AG04450 (cell line): ENCODE results near the gene PHF12. TPM values are rescaled to one million over a fixed set of nuclear protein-coding genes. Genes with fewer than 3 reads are reported as not detected.

Source experiments
- CTCF ChIA-PET: fragments of 300-600, 350-600 bp; formaldehyde crosslinking; extraction: SDS; loops from one replicate; lab custom pipeline; 2022; ENCODE audit warnings: antibody characterized with exemption, inconsistent platforms; lab: Charles Lee
- POLR2A ChIA-PET: fragments of 350-600 bp; formaldehyde crosslinking; extraction: SDS; loops from one replicate; lab custom pipeline; 2021; ENCODE audit warnings: antibody characterized with exemption, inconsistent platforms; lab: Yijun Ruan, JAX
- DNase-seq: peaks from one replicate; pipeline ENCODE4 v3.0.0-alpha.2; 2011; ENCODE audit warnings: low read depth, low spot score
- H3K27ac ChIP-seq: one replicate; pipeline ENCODE4 v1.5.1; 2012; ENCODE audit warnings: low read depth, low read length, control low read depth
- H3K27me3 ChIP-seq: one replicate; pipeline ENCODE4 v1.6.0; 2012; ENCODE audit warnings: low read length; ENCODE audit not compliant: control insufficient read depth, insufficient read depth
- H3K4me3 ChIP-seq: 2 replicates; pipeline ENCODE4 v1.5.1; 2011; ENCODE audit warnings: mild to moderate bottlenecking, low read depth, low read length, control low read depth
- H3K9me3 ChIP-seq: 2 replicates; pipeline ENCODE4 v1.5.1; 2012; ENCODE audit warnings: low read length; ENCODE audit not compliant: control insufficient read depth, insufficient read depth
- CTCF ChIP-seq: IDR thresholded peaks from 2 replicates; pipeline ENCODE4 v1.5.1; 2011; ENCODE audit warnings: low read depth, low read length, control low read depth, inconsistent platforms
- polyA plus RNA-seq: library from polyadenylated mRNA; depleted of rRNA; stranded (reverse); fragments of >200 nt; gene quantifications from 2 replicates; pipeline ENCODE4 v1.2.3, GENCODE V29; 2011

The PHF12 gene
- polyA plus RNA-seq, 1 experiment: 13.6 TPM

DNA sequence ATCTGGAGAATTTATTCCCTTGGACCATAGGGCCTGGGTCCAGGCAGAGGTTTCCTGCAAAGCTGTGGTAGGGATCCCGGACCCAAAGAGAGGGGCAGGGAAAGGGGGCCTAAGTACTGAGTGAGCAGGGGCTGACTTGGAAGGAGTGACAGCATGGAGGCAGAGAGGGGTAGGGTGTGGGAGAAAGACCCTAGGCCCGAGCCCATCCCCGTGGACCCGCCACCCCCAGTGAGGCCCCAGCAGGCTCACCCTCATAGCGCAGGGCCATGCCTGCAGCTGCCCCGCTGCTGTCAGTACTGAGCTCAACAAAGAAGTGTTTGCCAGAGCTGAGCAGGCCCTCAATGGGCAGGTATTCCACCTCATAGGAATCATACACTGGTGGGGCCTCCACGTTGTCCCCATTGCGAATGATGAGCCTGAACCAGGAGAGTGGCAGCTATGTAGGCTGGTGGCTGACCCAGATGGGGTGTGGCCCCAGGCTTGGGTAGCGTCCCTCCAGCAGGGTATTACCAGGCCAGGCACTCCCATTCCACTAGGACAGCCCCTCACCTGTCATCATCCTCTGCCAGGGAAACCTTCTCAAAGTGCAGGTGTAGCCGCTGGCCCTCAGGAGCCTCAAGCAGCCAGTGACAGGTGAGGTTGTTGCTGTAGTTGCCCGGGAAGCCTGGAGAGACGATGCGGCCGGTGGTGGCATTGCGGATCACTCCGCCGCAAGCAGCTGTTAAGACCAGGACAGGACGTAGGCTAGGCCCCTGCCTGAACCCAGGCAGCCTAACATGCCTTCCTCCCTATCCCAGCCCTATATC lies 9.1 kb upstream of the PHF12 start:
- Histone ChIP-seq H3K27me3 (peaks cover 6% of the 10 kb centered on the region), H3K9me3 (no peaks in the 10 kb centered on the region), H3K27ac (no peak overlapping the region), H3K4me3 (no peak overlapping the region)
- no peak for DNase-seq
- CTCF ChIA-PET: interaction anchor here (1.2 kb wide), 1 partner anchor 156 kb away, joined by 4 read pairs; no protein-coding TSS in a partner anchor
- TF ChIP-seq CTCF: no peak
- POLR2A ChIA-PET: no interaction called here

DNA sequence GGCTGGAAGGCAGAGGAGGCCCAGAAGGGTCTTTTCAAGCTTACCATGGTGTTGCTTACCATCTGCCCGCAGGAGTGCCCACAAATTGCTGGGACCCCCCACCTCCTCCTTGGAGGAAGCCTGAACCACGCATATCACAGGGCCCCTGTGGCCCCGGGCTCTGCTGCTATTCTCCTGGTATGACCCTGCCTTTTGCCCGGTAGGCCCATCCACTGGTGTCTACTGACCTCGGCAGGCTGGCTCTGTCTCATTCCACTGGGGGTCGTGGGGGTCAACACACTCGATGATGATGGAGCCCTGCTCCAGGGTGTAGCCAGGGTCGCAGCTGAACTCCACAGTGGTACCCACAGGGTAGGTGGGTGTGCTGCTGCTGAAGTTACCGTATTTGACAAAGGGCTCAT lies 8.2 kb upstream of the PHF12 start:
- no peak for TF ChIP-seq CTCF
- H3K4me3 ChIP-seq: no peak overlapping the region
- no peak for DNase-seq
- H3K27me3 ChIP-seq: peaks cover 6% of the 10 kb centered on the region
- POLR2A ChIA-PET: interaction anchor here (1.5 kb wide), 1 partner anchor 158 kb away, joined by 3 read pairs; no protein-coding TSS in a partner anchor
- CTCF ChIA-PET: interaction anchor here (1.2 kb wide), 1 partner anchor 154 kb away, joined by 3 read pairs; no protein-coding TSS in a partner anchor
- H3K27ac ChIP-seq: no peak overlapping the region
- no peaks in the 10 kb centered on the region for H3K9me3 ChIP-seq

DNA sequence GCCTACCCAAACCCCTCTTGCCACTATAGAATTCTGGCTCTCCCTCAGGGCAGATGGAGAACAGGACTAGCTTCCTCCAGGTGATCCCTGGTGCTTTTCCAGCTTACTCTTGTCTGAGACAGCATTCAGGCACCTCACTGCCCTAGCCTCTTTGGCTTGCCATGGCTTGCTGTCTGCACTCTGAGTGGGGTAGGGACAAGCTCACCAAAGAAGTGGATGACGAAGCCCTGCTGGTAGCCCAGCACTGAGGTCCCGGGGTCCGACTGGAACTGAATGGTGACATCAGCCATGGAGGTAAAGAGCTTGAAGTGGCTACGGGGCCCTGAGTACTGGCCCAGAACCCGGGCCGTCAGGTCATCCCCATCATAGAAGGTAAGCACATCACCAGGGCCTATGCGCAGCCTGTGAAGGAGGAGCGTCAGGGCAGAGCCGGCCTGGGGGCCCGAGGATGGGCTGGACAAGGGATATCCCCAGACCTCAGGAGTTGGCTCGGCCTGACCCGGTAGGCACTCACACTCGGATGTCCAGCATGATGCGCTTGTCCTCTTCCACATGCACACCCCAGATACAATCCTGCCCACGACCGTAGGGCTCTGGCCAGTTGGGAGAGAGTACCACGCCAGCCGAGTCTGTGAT lies 7.6 kb upstream of the PHF12 start:
- Histone ChIP-seq H3K9me3 (no peaks in the 10 kb centered on the region), H3K4me3 (no peak overlapping the region), H3K27me3 (peaks cover 6% of the 10 kb centered on the region), H3K27ac (no peak overlapping the region)
- POLR2A ChIA-PET: interaction anchor here (0.7 to 1.5 kb wide), 2 partner anchors 159 to 370 kb away, joined by 3 to 4 read pairs; no protein-coding TSS in a partner anchor
- no peak for DNase-seq
- CTCF ChIA-PET: interaction anchor here (1.2 kb wide), 1 partner anchor 155 kb away, joined by 3 read pairs; no protein-coding TSS in a partner anchor
- TF ChIP-seq CTCF: no peak

- no peak for TF ChIP-seq CTCF
- ChIA-PET CTCF (interaction anchor here (1.2 kb wide), 1 partner anchor 156 kb away, joined by 3 read pairs; no protein-coding TSS in a partner anchor), POLR2A (interaction anchor here (0.6 to 0.7 kb wide), 2 partner anchors 128 to 371 kb away, joined by 3 to 4 read pairs; no protein-coding TSS in a partner anchor)
- no peaks in the 10 kb centered on the region for H3K9me3 ChIP-seq
- no peak for DNase-seq
- H3K27me3 ChIP-seq: no peaks in the 10 kb centered on the region
- H3K27ac ChIP-seq: no peak overlapping the region
- no peak overlapping the region for H3K4me3 ChIP-seq
These were observed 6.7 kb upstream of the PHF12 start for GRCh38 chr17:28957992-28958355.
